Thyroid gland (tissue), 4 donors: Measurements from ENCODE around the gene COL26A1.

Experiments used
- POLR2A ChIP-seq, 2 donors: fragments of 450-650 bp; IDR thresholded peaks; one replicate each; pipeline ENCODE4 v1.6.1; 2017; ENCODE audit warnings: antibody characterized with exemption in 2 of 2, mild to moderate bottlenecking in 2 of 2, moderate library complexity in 1 of 2
- TF ChIP-seq, protein P1 (sequence below), 6 experiments: fragments of 200-600 bp in 3 of 6; fragments of 450-650 bp in 3 of 6; sonication (generic) in 3 of 6; IDR thresholded peaks; one replicate each; pipeline ENCODE4 v1.5.1; 2016 to 2019; ENCODE audit warnings: antibody characterized with exemption in 6 of 6, mild to moderate bottlenecking in 2 of 6, inconsistent platforms in 1 of 6, moderate library complexity in 1 of 6

DNA sequence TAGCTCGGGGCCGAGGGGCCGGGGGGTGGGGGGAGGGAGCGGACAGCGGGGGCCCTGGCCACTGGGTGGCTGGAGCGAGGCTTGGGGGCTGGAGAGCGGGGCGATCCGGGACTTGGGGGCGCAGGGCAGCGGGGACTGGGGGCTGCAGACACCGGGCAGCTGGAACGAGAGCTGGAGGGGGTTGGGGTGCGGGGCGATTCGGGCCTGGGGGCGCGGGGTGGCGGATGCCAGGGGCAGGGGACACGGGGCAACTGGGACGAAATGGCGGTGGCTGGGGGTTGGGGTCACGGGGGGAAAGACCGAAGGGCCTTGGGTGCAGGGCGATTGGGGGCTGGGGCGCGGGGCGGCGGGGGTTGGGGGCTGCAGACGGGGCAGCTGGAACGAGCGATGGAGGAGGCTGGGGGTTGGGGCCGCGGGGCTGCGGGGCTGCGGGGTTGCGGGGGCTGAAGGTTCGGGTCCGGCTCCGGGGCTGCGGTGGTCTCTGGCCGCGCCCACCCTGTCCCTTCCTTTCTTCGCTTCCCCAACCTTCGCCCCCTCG, 590 bp downstream of the COL26A1 start:
- TF ChIP-seq, protein P1, sequence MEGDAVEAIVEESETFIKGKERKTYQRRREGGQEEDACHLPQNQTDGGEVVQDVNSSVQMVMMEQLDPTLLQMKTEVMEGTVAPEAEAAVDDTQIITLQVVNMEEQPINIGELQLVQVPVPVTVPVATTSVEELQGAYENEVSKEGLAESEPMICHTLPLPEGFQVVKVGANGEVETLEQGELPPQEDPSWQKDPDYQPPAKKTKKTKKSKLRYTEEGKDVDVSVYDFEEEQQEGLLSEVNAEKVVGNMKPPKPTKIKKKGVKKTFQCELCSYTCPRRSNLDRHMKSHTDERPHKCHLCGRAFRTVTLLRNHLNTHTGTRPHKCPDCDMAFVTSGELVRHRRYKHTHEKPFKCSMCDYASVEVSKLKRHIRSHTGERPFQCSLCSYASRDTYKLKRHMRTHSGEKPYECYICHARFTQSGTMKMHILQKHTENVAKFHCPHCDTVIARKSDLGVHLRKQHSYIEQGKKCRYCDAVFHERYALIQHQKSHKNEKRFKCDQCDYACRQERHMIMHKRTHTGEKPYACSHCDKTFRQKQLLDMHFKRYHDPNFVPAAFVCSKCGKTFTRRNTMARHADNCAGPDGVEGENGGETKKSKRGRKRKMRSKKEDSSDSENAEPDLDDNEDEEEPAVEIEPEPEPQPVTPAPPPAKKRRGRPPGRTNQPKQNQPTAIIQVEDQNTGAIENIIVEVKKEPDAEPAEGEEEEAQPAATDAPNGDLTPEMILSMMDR (IDR thresholded peaks at IDR 0.05) = no peak
- TF ChIP-seq POLR2A (IDR thresholded peaks at IDR 0.05) = no peak
